Measurements from ENCODE around the gene STIM1.
A peak's percentile ranks its signal among the peaks of the same experiment; 100 is the strongest.
"Not testable (repeated sequence)": the region's sequence is repeated elsewhere in the genome, so short reads cannot be mapped to it uniquely, and the experiment has no call there.

The STIM1 gene
- total RNA-seq = 97.6 to 151 (median 120) reads per million in 3 experiments

DNA sequence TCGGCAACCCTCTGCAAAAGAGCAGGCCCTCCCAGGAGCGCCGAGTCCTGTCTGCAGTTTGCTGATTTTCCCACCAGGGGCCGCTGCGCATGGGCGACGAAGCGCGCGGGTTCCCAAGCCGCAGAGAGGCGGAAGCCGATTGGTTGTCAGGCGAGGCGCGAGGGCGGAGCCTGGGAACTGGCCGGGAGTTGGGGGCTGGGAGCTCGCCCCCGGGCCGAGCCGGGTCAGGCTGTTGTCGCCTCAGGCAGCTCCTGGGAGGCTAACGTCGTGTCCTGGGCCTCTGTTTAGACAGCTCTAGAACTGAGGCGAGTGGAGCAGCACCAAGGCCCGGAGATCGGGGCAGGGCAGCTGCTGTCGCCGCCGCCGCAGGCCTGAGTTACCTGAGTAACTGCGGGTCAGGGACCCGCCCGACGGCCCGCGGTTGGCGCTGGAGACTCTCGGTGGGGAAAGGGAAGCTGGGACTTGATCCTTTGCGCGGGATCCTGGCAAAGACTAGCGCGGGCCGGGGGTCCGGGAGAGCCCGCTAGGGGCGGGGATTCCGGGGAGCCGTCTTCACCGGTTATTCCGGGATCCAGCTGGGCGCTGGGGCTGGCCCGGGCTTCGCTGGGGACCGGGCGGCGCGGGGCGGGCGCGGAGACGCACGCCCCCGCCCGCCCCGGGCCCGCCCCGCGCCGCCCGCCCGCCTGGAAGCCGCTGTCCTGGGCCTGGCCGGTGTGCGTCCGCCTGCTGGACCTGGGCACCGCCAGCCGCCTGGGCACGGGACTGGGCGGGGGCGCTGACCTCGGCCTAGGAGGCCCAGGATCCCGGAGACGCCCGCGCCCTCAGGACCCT is at the start of gene STIM1:
Gene STIM1, plus strand, starts transcription at position 688 of the 831 bp plus-strand sequence. CDS start 607 bp downstream, outside the sequence.
- DNase-seq = peak; percentile 96

DNA sequence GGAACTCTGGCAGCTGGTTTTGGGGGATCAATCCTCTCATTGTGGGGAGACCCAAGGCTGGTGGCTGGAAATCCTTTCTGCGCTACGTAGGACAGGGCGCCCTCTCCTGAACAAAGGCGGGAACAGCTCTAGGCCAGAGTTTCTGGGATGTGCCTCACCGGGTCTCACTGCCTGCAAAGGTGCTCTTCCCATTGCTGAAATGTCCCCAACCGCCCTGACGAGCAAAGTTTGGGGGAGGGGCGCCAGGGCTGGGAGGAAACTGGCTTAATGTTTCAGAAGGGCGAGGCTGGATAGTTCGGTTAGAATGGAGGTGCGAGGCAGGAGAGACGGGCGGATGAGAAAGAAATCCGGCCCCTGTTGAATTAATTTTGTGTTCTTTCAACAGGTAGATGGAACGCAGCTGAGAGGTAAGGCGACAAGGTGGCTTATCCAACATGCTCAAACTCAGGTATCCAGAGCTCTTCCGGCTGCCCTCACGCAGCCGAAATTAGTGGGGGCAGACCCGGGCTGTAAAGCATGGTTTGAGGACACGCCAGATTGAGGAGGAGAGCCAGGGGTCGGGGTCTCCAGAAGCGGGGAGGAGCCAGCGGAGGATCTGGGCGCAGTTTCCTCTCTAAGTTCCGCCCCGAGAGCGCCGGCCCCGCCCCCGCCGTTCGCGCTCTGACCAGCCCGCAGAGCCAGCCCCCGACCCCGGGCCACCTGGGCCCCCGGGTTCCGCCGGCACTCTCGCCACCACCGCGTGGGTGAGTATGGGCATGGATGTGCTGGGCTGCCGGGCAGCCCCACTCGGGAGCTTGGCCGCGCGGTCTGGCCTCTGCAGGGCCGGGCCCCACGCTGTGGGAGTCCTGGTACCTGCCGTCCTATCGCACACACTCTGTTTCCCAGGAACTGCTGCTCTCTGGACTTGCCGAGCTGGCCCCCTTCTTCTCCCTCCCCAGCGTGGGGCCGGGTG is 47.3 kb upstream of the STIM1 start, which contains the start of gene PGAP2:
Gene PGAP2, plus strand, starts transcription at position 652 of the 952 bp plus-strand sequence. CDS start 2,700 bp downstream, outside the sequence.
- peak; percentile 44 for DNase-seq

DNA sequence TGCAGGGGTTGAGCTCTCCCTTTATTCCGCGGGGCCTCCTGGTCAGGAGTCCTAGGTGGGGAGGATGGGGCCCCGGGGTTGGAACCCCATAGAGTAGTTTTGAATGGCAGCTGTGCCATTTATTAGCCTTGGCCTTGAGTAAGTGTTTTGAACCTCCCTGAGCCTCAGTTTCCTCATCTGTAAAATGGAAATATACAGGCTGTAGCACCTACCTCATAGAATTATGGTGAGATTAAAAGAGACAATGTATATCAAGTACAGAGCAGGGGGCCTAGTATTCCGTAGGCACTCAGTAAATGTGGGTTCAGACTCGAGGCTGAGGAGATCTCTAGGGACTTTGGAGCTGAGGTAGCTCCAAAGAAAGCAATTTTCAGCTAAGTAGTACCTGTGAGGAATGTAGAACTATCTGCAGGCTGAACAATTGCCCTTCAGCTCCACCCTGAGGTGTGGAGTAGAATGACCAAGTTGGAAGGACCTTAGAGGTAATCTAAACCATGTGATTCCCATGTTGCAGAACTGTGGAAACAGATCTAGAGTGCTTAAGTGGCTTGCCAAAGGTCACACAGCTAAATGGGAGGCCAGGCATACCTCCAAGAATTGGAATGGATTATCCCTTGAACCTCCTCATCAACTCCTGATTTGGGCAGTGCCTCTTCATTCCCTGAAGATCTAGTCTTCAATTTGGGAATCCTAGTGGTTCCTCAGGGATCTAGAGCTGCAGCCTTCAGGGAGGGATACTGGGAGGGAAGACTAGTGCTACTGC is 46.4 kb upstream of the STIM1 start:
- peak; percentile 59 for DNase-seq

DNA sequence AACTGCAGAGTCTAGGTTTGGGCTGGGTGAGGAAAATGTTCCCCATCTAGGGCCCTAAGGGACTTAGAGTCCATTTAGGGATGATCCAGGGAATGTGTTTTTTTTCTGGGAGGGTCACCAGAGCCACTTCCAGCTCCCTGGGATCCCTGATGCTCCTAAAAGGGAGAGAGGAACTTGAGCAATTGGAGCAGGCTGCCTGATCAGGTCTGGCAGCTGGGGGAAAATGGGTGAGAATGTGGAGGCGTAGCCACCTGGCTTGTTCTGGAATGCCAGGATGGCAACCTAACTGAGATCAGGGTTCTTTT is 45.9 kb upstream of the STIM1 start:
- no peak for DNase-seq

DNA sequence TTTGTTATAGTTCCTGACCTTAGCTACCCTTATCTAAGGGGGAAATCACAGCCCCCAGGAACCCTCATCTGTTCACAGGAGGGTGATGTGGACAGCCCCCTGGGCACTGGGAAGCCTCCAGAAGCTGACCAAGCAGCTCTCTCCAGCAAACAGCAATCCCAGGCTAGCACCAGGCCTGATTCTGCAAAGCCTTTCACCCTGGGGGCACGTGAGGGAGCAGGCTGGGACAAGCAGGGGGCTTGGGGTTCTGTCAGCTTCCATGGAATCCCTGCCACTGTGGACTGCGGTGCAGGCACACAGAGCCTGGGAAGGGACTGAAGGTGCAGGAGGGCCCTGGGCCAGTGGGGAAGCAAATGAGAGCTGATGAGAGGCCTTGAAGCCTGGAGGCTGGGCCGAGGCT is 45.0 kb upstream of the STIM1 start:
- DNase-seq = no peak

DNA sequence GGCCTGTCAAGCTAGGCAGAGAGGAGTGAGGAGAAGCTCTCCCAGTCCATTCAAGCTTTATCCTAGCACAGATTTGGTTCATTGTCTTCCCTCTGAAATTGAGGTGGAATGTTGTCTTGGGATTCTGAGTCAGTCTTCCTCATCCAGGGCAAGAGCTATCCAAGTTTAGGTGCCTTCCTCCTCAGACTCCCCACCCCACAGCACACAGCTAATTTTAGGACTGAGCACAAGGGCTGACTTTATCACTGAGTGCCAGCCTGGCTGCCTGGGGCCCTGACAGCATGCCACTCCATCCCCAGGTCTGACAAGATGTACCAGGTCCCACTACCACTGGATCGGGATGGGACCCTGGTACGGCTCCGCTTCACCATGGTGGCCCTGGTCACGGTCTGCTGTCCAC is 44.5 kb upstream of the STIM1 start:
- no peak for DNase-seq

DNA sequence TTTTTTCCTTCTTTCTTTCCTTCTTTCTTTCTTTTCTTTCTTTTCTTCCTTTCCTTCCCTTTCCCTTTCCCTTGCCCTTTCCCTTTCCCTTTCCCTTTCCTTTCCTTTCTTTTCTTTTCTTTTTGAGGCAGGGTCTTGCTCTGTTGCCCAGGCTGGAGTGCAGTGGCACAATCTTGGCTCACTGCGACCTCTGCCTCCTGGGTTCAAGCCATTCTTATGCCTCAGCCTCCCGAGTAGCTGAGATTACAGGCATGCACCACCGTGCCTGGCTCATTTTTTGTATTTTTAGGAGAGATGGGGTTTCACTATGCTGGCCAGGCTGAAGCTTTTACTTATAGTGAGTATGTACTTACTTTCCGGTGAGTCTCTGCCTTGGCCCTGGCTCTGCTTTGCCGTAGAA is 40.6 kb upstream of the STIM1 start:
- DNase-seq = not testable (repeated sequence)

DNA sequence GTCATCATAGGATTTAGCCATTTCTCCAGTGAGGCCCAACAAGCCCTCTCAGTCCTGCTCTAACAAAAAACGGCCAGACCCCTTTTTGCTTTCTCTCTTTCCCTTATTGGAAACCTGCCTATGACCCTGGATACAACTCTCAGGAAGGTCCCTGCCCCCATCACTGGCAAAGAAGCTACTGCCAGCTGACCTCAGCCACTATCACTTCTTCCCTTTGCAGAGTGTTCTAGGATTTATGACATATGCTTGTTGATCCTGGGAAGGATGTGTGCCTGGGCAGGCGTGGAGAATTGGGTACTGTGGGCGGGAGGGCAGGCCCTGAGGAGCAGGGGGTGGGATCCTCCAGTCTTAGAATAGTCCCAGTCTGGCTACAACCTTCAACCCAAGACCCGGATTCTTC is 39.6 kb upstream of the STIM1 start:
- DNase-seq = no peak

DNA sequence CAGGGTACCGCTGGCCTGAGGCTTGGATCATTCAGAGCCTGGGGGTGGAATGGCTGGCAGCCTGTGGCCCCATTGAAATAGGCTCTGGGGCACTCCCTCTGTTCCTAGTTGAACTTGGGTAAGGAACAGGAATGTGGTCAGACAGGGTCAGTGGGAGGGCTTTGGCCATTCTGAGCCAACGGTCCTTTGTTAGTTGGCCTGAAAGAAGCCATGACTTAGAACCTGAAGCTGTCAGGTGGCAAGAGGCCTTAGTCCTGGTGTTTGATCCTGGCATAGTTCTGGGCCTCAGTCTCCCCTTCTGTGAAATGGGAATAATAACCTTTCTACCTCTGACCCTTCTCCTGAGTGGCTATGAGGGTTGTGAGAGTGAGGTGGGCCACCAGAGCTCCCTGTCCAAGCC is 38.8 kb upstream of the STIM1 start:
- no peak for DNase-seq

DNA sequence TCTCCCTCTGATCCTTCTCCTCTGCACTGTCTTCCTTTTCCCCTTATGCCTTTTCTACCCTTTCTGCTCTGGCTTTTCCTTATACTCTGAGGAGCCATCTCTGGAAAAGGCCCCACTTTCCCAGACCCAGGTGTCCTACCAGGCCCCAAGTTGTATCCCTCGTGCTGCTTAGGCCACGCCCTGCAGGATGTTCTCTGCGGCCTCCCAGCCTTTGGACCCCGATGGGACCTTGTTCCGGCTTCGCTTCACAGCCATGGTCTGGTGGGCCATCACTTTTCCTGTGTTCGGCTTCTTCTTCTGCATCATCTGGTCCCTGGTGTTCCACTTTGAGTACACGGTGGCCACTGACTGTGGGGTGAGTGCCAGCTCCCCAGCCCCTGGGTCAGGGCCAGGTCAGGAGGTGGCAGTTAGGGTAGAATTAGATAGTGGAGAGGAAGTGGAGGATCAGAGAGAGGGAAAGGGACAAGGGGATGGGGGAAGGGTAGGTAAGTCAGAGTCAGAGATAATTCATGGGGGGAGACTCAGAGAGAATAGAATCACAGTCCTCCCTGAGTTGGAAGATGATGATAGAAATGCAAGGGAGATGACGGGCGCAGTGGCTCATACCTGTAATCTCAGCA is 38.2 kb upstream of the STIM1 start:
- no peak for DNase-seq

DNA sequence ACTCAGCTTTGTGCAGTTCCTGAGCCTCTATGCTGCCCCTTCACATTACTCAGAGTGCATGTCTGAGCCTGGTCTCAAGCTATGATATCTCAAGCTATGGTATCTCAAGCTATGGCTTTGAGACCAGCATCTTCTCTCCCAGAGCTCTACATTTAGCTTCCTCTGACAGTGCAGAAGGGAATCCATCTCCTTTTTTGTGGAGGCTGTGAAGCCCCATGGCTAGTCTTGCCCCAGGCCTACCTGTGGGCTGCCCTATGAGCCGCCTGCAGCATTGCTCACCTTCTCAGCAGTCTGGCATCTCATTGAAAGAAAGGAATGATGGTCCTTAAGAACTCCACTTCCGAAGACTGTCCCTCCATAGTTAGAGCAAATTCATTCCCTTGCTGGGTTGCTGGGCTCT is 34.5 kb upstream of the STIM1 start:
- no peak for DNase-seq

DNA sequence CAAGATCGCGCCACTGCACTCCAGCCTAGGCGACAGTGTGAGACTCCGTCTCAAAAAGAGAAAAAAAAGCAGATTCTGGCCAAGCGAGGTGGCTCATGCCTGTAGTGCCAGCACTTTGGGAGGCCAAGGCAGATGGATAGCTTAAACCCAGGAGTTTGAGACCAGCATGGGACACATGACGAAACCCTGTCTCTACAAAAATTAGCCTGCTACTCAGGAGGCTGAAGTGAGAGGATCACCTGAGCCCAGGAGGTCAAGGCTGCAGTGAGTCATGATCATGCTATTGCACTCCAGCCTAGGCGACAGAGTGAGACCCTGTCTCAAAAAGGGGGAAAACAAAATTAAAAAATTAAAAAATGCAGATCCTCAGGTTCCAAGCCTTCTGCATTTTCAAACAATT is 33.2 kb upstream of the STIM1 start:
- DNase-seq = no peak

DNA sequence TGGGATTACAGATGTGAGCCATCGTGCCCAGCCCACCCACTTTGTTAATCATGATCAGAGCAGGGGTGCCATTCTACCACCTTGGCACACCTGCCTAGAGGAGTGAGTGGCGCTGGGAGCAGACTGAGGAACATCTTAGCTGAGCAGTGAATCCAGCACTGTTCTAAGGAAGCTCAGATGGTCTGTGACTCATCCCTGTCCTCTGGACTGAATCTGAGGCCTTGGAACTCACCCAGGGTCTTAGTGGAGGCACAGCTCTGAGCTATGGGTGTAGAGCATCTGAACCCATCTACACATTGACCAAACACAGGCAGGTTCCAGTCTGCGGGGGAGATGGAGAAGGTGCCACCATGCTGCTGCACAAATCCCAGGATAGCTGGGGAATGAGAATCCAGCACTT is 32.2 kb upstream of the STIM1 start:
- no peak for DNase-seq

DNA sequence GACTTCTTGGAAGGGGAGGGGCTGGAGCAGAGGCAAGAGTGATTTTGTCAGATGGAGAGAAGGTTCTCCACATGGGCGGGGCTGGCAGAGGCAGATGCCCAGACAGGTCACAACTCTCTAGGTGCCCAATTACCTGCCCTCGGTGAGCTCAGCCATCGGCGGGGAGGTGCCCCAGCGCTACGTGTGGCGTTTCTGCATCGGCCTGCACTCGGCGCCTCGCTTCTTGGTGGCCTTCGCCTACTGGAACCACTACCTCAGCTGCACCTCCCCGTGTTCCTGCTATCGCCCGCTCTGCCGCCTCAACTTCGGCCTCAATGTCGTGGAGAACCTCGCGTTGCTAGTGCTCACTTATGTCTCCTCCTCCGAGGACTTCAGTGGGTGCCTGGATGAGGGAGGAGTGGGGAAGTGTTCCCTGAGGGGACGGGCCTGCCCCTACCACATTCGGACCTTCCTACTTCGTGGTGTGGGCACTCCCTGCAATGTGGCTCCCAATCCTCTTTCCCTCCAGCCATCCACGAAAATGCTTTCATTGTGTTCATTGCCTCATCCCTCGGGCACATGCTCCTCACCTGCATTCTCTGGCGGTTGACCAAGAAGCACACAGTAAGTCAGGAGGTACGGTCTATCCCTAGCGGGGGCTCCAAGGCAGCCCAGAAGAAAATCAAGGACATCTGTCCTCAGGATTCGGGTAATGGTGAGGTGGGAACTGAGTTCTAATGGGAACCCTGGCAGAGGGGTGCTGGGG is 31.5 kb upstream of the STIM1 start:
- no peak for DNase-seq

DNA sequence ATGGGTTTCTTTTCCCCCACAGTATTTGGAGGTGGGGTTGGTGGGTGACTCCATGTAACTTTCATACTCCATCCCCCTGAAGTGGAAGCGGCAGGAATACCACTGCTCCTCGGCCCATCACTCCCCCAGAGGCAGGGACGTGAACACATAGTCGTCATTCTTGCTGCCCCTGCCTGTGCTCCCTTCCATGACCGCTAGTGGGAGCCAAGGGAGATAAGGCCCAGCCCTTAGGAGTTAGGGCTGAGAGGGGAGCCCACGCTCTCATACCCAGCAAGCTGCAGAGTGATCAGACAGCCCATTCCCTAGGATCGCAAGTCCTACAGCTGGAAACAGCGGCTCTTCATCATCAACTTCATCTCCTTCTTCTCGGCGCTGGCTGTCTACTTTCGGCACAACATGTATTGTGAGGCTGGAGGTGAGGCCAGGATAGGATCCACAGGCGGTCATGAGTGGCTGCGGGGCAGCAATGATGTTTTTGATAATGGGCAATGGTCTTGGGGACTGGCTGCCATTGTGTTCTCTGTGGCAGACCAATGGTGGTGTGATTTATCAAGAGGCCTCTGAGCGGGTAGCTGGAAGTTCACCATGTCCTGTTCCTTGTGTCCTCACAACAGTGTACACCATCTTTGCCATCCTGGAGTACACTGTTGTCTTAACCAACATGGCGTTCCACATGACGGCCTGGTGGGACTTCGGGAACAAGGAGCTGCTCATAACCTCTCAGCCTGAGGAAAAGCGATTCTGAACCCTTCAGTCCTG is 30.6 kb upstream of the STIM1 start:
- DNase-seq = peak; percentile 71

DNA sequence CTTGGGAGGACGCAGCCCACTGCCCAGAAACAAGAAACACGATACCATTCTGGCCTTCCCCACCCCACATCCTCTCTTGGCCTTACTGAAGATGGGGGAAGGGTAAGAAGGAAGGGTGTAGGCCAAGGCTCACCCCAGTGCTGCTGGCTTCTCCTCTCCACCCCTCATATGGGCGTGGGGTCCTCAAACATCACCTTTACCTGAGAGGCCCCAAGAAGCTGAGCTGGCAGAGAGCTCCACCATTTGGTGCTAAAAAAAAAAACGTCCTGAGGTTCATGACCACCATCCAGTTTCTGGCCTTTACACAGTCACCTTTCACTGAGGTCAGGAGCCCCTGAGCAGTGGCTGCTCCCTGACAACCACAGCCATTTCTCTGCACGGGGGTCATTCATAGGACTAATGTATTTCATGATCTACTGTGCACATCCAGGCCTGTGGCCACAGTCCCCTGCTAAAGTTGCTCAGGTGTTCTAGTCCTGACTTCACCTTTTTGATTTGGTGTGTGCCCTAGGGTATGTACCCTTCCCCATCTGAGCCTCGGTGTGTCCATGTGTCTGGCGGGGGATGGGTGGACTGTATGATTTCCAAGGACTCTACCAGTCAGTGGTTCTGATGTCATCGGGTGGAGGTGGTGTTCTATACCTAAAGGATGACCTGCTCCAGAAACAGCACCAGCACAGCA is 29.9 kb upstream of the STIM1 start:
- no peak for DNase-seq

DNA sequence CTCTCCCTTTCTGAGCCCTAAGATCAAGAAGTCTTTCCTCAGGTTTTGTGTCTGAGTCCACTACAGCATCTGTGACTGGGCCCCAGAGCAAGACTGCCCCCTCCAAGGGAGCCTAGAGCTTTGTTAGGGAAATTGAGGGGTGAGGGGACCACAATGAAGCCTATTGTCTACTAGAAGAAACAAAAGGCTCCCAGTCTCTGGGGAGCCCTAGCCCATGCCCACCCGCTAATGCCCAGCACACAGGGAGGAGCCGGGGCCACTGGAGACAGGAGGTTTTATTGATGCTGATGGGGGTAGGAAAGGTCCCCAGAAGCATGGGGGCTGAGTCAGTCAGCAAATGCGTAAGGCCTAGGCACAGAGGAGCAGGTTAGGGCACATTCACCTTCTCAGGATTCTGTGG is 28.7 kb upstream of the STIM1 start:
- no peak for DNase-seq

DNA sequence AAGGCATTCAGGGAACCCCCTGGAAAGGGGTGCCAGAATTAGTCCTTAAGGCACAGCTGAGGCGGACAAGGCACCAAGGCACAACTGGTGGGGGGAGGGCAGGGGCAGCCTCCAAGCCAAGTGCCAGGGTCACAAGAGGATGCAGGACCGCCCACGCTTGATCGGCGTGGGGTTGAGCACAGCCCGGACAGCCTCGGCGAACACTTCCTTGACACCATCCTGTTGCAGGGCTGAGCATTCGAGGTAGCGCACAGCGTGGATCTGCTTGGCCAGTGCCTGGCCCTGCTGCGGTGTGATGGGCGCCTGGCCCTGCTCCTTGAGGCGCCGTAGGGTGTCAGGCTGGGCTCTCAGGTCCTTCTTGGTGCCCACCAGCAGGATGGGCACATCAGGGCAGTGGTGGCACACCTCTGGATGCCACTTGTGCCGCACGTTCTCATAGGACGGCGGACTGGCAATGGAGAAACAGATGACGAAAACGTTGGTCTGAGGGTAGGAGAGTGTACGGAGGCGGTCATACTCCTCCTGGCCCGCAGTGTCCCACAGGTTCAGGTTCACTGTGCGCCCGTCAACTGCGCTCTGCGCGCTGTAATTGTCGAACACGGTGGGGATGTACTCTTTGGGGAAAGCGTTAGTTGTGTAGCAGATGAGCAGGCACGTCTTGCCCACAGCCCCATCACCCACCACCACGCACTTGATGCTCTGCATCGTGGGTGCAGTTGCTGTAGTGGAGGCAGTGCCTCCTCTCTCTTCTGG is 27.9 kb upstream of the STIM1 start:
- DNase-seq = no peak

DNA sequence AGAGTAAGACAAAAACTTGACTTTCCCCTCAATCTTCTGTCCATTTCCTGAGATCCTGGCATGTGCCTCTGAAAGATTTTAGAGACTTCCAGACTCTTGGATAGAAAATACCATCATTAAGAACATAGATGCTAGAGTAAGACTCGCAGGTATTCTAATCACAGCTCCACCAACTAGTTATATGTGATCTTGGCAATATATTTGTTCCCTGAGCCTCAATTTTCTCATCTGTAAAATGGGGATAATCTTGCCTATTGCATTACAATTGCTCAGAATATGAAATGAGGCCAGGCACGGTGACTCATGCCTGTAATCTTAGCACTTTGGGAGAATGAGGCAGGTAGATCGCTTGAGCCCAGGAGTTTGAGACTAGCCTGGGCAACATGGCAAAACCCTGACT is 25.4 kb upstream of the STIM1 start:
- DNase-seq = no peak

DNA sequence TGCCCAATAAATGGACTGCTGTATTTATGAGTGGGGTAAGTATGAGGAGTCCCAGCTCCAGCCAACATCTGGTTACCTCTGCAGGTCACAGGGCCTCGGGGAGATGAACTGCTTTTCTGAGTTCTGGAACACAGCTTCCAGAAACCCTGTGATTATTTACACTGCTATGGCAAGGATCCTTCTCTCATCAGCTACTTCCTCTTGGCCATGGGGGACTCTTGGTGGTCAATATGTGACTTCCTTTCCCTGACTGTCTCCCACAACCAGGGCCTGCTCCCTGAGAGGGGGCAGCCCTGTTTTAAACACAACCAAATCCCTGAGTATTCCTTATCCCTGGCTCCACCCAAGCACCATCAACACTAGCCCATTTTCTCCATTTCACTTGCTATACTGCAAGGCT is 24.7 kb upstream of the STIM1 start:
- DNase-seq = no peak
